ENCODE data around the gene DAP3.
"Not testable (repeated sequence)": the region's sequence is repeated elsewhere in the genome, so short reads cannot be mapped to it uniquely, and the experiment has no call there.

Gene DAP3

DNA sequence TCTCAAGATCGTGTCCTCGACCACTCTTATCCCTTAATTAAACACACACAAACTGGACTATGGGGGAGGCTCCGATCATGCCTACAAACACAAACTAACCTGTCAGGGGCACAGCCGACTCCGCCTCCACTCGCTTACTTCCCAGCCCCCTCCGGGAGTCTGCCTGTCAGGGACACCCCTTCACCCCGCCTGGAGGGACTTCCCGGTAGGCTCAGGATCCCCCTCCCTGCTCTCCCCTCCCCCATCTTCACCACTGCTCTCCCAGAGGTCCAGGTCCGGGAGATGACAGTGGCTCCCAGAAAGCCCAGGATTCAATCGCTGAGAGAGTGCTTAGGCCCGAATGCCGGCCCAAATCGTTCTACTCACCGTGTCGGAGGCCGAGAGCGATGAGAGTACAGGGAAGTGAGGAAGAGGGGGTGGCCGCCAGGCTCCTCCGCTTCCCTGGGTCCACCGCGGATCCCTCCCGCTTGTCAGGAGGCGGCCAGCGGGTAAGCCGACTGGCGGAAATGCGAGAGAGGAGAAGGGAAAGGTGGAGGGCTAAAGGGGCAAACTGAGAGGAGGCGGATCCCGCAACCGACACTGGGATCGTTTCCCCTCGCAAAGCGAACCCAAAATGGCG lies 1.1 kb upstream of the DAP3 start:
- DNase-seq: not testable (repeated sequence)

- peak; percentile 75 for DNase-seq
Measured at GRCh38 chr1:155688324-155689080, 389 bp upstream of the DAP3 start, which contains the start of gene YY1AP1. Gene YY1AP1 (minus strand): TSS chr1:155688774. CDS start chr1:155680436, 8,338 bp downstream.

DNA sequence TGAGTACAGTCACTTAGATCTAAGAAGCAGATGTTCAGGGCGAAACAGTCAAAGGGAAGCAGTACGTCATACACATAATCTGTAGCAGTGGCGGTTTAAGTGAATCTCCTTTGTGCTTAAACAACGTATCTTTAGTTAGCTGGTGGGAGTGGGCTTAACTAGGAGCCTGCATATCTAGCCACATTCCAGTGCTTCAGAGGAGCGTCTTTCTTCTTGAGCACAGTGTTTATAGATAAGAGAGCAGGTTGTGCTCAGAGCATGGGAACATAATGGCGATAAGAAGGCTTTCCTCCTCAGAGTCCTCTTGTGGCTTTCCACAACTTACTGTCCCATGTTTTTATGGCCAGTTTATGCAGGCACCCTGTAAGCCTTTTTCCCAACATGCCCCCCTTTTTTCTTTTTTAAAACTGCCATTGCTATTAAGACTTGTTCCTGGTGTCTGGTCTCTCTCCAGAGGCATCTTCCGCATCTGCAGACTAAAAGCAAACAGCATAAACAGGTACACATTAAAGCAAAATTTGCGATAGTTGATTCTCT lies 3.2 kb downstream of the DAP3 start:
- DNase-seq: no peak

- DNase-seq: peak; percentile 40
Measured at GRCh38 chr1:155694167-155694566, 5.3 kb downstream of the DAP3 start.

- no peak for DNase-seq
Measured at GRCh38 chr1:155695072-155695471, 6.2 kb downstream of the DAP3 start.

DNA sequence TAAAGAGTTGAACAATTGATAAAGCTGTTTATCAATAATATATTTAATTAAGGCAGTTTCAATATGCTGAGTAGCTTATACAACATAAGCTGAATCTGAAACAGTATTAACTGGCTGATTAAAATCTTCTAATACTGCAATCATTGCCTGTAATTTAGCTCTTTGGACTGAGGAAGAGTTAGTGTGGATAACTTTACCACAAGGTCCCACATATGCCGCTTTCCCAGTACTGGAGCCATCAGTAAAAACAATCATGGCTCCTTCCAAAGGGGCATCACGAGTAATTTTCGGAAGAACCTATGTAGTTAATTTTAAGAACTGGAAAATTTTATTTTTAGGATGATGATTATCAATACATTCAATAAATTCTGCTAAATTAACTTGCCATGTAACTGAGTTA lies 6.7 kb downstream of the DAP3 start:
- no peak for DNase-seq

DNA sequence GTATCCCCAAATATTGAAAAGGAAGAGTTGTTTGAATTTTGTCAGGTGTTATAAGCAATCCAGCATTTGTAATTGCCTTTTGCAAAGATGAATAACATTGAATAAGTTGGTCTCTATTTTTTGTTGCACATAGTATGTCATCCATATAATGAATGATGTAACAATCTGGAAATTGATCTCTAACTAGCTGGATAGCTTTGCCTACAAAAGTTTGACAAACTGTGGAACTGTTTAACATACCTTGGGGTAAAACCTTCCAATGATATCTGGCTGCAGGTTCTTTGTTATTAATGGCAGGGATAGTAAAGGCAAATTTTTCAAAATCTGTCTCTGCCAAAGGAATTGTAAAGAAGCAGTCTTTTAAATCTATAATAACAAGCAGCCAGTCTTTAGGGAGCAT lies 7.6 kb downstream of the DAP3 start:
- no peak for DNase-seq

DNA sequence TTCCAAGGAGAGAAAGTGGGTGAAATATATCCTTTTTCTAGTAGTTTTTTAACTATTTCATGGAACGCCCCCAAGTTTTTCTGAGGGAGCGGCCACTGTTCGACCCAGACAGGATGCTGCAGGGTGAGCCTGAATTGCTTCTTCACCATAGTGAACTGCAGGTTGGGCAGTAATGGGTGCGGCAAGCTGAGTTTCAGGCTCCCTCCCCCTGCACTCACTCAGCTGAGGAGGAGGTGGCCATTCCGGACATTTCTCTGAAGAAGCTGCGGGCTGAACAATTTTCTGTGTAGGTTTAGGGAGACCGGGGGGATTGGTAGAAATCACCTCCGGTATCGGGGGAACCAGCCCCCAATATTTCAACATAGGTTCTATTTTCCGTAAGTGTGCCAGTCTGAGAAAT lies 8.2 kb downstream of the DAP3 start:
- no peak for DNase-seq

- DNase-seq: not testable (repeated sequence)
Measured at GRCh38 chr1:155697616-155698015, 8.7 kb downstream of the DAP3 start.

- no peak for DNase-seq
Measured at GRCh38 chr1:155698382-155699038, 9.6 kb downstream of the DAP3 start.

GRCh38 chr1:155699062-155699461 lies 10.2 kb downstream of the DAP3 start:
- not testable (repeated sequence) for DNase-seq

DNA sequence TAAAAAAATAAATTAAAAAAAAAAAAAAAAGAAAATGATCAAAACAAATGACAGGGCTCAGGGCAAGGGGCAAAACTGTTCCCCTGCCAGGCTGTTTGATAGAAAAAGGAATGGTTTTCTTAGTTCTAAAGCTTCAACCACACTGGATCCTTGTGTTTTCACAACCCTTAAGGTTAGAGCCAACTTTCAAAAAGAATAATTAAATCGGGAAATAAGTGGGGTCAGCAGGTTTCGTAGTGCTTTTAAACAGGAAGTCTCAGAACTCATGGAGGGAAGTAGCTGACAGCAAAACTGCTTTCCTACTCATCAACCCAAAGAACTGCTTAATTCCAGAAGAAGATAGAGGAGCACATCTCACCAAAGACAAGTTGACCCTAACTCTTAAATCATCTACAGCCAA lies 12.8 kb downstream of the DAP3 start:
- DNase-seq: not testable (repeated sequence)

- DNase-seq: no peak
Measured at GRCh38 chr1:155703216-155703615, 14.3 kb downstream of the DAP3 start.

GRCh38 chr1:155704414-155704813 lies 15.5 kb downstream of the DAP3 start:
- DNase-seq: not testable (repeated sequence)

GRCh38 chr1:155706139-155706538 lies 17.2 kb downstream of the DAP3 start:
- DNase-seq: no peak

- no peak for DNase-seq
Measured at GRCh38 chr1:155709391-155709790, 20.5 kb downstream of the DAP3 start.

DNA sequence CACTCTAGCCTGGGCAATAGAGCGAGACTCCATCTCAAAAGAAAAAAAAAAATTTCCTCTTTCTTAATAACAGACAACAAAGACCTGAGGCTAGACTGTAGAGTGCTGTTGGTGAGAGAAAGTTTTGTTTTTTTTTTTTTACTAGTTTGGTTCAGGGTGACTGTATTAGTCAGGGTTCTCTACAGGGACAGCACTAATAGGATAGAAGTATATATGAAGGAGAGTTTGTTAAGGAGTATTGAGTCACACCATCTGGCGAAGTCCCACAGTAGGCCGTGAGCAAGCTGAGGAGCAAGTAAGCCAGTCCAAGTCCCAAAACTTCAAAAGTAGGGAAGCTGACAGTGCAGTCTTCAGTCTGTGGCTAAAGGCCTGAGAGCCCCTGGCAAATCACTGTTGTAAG lies 22.6 kb downstream of the DAP3 start:
- DNase-seq: not testable (repeated sequence)

DNA sequence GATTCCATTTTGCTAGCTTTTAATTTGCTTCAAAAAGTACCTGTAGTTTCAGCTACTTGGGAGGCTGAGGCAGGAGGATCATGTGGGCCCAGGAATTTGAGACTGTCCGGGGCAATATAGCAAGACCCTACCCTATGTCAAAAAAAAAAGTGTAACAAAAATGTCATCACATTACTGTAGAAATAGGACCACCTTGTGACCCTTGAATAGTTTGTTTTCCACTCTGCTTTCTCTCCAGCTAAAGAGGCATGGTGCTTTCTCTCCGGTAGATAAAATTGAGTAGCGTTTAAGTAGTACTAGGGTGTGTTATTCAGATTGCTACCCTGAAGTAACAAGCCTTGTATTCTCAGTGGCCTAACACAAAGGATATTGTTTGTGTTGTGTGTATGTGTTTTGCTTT lies 23.7 kb downstream of the DAP3 start:
- DNase-seq: not testable (repeated sequence)

- no peak for DNase-seq
Measured at GRCh38 chr1:155713075-155713474, 24.2 kb downstream of the DAP3 start.

DNA sequence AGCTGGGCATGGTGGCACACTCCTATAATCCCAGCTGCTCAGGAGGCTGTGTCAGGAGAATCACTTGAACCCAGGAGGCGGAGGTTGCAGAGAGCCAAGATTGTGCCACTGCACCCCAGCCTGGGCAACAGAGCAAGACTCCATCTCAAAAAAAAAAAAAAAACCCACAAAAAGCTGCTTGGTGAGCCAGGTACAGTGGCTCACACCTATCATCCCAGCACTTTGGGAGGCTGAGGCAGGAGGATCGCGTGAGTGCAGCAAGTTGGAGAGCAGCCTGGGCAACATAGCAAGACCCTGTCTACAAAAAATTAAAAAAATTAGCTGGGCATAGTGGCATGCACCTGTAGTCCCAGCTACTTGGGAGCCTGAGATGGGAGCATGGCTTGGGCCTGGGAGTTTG lies 26.2 kb downstream of the DAP3 start:
- DNase-seq: not testable (repeated sequence)

GRCh38 chr1:155715777-155716176 lies 26.9 kb downstream of the DAP3 start:
- no peak for DNase-seq

DNA sequence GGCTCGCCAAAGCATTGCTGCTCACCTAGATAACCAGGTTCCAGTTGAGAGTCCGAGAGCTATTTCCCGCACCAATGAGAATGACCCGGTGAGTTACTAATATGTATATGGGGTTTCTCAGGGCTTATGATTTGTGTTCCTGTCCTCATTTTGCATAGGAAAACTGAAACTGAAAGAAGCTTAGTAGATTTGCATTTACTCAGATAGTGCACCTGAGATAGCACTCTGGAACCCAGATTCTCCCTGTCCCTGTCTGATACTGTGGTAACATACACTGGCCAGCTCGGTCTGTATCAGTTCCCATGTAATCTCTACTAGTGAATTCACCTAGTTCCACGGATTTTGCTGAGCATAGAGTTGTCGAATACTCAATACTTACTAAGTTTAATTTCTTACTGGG lies 28.1 kb downstream of the DAP3 start:
- no peak for DNase-seq

DNA sequence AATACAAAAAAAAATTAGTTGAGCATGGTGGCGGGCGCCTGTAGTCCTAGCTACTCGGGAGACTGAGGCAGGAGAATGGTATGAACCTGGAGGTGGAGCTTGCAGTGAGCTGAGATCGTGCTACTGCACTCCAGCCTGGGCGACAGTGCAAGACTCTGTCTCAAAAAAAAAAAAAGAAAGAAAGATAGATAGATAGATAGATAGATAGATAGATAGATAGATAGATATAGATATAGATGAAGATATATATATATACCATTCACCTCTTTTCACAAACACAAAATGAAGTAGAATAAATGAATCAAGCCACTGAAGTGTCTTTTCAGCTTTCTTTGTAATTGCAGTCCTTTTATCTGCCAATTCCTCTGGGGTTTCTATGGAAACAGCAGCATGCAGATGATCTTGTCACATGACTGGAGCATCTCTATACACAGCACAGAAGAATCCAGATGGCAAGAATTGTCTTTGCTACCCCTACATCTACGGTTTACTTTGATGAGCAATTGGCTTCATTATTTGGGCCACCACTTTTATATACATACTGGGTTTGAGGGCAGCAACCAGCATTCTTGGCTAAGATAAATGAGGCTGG lies 29.7 kb downstream of the DAP3 start:
- not testable (repeated sequence) for DNase-seq
